WTC11 (cell line): Measurements from ENCODE around the gene SLC9A7. TPM values are rescaled to one million over a fixed set of nuclear protein-coding genes. Genes with fewer than 3 reads are reported as not detected.

ENCODE experiments used
- ATAC-seq: fragments of 200-7000 bp; cut with Tn5 transposase; 2 replicates; pipeline ENCODE4 v1.10.0; 2021; ENCODE audit warnings: mild to moderate bottlenecking, moderate library complexity
- CTCF ChIA-PET: fragments of 300-600 bp; sonication (Branson Sonifier 250); formaldehyde crosslinking; loops from one replicate; lab custom pipeline; 2021; ENCODE audit warnings: antibody characterized with exemption; lab: Charles Lee
- POLR2A ChIA-PET: fragments of 350-600 bp; sonication (Branson Sonifier 250); formaldehyde crosslinking; loops from one replicate; lab custom pipeline; 2021; ENCODE audit warnings: antibody characterized with exemption; lab: Charles Lee
- DNase-seq: peaks from one replicate; pipeline ENCODE4 v3.0.0; 2021; ENCODE audit warnings: low spot score
- H3K27ac Mint-ChIP-seq: 2 replicates; pipeline ENCODE4 v1.8.0; 2021; ENCODE audit warnings: mixed read lengths
- H3K27me3 Mint-ChIP-seq: 2 replicates; pipeline ENCODE4 v1.8.0; 2021; ENCODE audit warnings: low read depth, mild to moderate bottlenecking, moderate library complexity, mixed read lengths
- H3K36me3 Mint-ChIP-seq: 2 replicates; pipeline ENCODE4 v1.8.0; 2021; ENCODE audit warnings: mixed read lengths
- H3K4me1 Mint-ChIP-seq: 2 replicates; pipeline ENCODE4 v1.8.0; 2022; ENCODE audit warnings: mixed read lengths
- H3K4me3 Mint-ChIP-seq: 2 replicates; pipeline ENCODE4 v1.8.0; 2021; ENCODE audit warnings: mild to moderate bottlenecking, moderate library complexity, mixed read lengths
- H3K9me3 Mint-ChIP-seq: 2 replicates; pipeline ENCODE4 v1.8.0; 2021; ENCODE audit warnings: mixed read lengths
- AFF4 ChIP-seq: sonication (generic); formaldehyde crosslinking; IDR thresholded peaks from 2 replicates; pipeline ENCODE4 v1.8.1; 2023; ENCODE audit warnings: mild to moderate bottlenecking, missing genetic modification reagents, borderline replicate concordance
- ATF6 ChIP-seq: sonication (generic); formaldehyde crosslinking; IDR thresholded peaks from 2 replicates; pipeline ENCODE4 v1.8.1; 2023; ENCODE audit warnings: mild to moderate bottlenecking, missing genetic modification reagents
- CREB1 ChIP-seq: sonication (generic); formaldehyde crosslinking; IDR thresholded peaks from 2 replicates; pipeline ENCODE4 v1.8.0; 2023; ENCODE audit warnings: mild to moderate bottlenecking, missing genetic modification reagents
- EMX1 ChIP-seq: fragments of 250-450 bp; sonication (Bioruptor Pico); IDR thresholded peaks from 2 replicates; pipeline ENCODE4 v1.8.0; 2021; ENCODE audit warnings: mild to moderate bottlenecking
- ETV6 ChIP-seq: sonication (generic); formaldehyde crosslinking; IDR thresholded peaks from 2 replicates; pipeline ENCODE4 v1.8.1; 2022; ENCODE audit warnings: mild to moderate bottlenecking, missing genetic modification reagents
- FOXK1 ChIP-seq: sonication (generic); formaldehyde crosslinking; IDR thresholded peaks from 2 replicates; pipeline ENCODE4 v1.8.0; 2022; ENCODE audit warnings: mild to moderate bottlenecking, moderate library complexity, missing genetic modification reagents
- GRHL2 ChIP-seq: fragments of 250-450 bp; sonication (Bioruptor Pico); IDR thresholded peaks from 2 replicates; pipeline ENCODE4 v1.8.0; 2022; ENCODE audit warnings: mild to moderate bottlenecking, moderate library complexity; ENCODE audit not compliant: insufficient replicate concordance, severe bottlenecking
- HMGA2 ChIP-seq: fragments of 250-450 bp; sonication (Bioruptor Pico); IDR thresholded peaks from 2 replicates; pipeline ENCODE4 v1.4.0; 2021; ENCODE audit warnings: mild to moderate bottlenecking, moderate library complexity
- JAZF1 ChIP-seq: fragments of 250-450 bp; sonication (Bioruptor Pico); IDR thresholded peaks from 2 replicates; pipeline ENCODE4 v1.9.0; 2021; ENCODE audit warnings: moderate library complexity, mild to moderate bottlenecking, inconsistent platforms
- PREB ChIP-seq: sonication (generic); formaldehyde crosslinking; IDR thresholded peaks from 2 replicates; pipeline ENCODE4 v1.8.1; 2022; ENCODE audit warnings: mild to moderate bottlenecking, missing genetic modification reagents, moderate library complexity, borderline replicate concordance
- RORB ChIP-seq: fragments of 250-450 bp; sonication (Bioruptor Pico); IDR thresholded peaks from 2 replicates; pipeline ENCODE4 v1.9.0; 2021; ENCODE audit warnings: mild to moderate bottlenecking
- ZNF263 ChIP-seq: sonication (generic); formaldehyde crosslinking; IDR thresholded peaks from 2 replicates; pipeline ENCODE4 v1.8.1; 2022; ENCODE audit warnings: low read depth, mild to moderate bottlenecking, moderate library complexity, missing genetic modification reagents
- ZNF512 ChIP-seq: sonication (generic); formaldehyde crosslinking; IDR thresholded peaks from 2 replicates; pipeline ENCODE4 v1.8.1; 2022; ENCODE audit warnings: missing genetic modification reagents, borderline replicate concordance
- ZNF671 ChIP-seq: fragments of 250-450 bp; sonication (Bioruptor Pico); IDR thresholded peaks from 2 replicates; pipeline ENCODE4 v1.8.0; 2021; ENCODE audit warnings: mild to moderate bottlenecking
- total RNA-seq: library from RNA; stranded (reverse); gene quantifications from 3 replicates; pipeline ENCODE4 v1.2.3, GENCODE V29; 2021
- TF ChIP-seq, protein P1 (sequence below): sonication (generic); formaldehyde crosslinking; IDR thresholded peaks from 2 replicates; pipeline ENCODE4 v1.8.0; 2023; ENCODE audit warnings: missing genetic modification reagents
- TF ChIP-seq, protein P2 (sequence below): sonication (generic); formaldehyde crosslinking; IDR thresholded peaks from 2 replicates; pipeline ENCODE4 v1.8.0; 2022; ENCODE audit warnings: mild to moderate bottlenecking, missing genetic modification reagents

Gene SLC9A7
- total RNA-seq, 1 experiment from 2014 or later = 18.0 TPM

- TF ChIP-seq ZNF512 (CRISPR knock-in tag) (no peak), AFF4 (CRISPR knock-in tag) (no peak), ZNF671 (no peak)
Observed at GRCh38 chrX:46744009-46744408, 14.9 kb downstream of the SLC9A7 start (continued).

DNA sequence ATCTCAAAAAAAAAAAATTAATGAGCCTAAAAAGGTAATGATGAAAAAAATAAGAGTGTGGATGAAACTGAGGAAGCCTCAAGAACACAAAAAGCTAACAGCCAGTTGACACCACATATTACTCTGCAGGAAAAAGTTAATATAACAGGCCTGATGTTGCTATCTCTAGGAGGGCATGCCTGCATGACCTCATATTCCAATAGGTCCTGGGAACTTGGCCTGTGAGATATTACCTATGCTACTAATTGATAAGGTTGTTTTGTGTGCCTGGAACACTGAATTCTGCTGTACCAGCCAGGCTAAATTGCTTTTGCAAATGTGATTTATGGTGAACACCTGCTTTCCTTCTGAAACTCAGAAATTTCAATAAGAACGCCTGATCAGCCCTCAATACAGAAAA, 15.9 kb downstream of the SLC9A7 start:
- DNase-seq (no peak), ATAC-seq (no peak)
- Mint-ChIP-seq H3K4me1 (peaks cover 6% of the 10 kb centered on the region), H3K4me3 (no peak overlapping the region), H3K27me3 (no peaks in the 10 kb centered on the region), H3K36me3 (peaks cover 26% of the 10 kb centered on the region), H3K27ac (no peak overlapping the region)
- ChIA-PET CTCF (no interaction called here), POLR2A (no interaction called here)
- no peak for TF ChIP-seq EMX1 (CRISPR knock-in tag)
- TF ChIP-seq CREB1 (CRISPR knock-in tag) = no peak
- TF ChIP-seq, all 79 proteins: peak for 0
- H3K9me3 Mint-ChIP-seq = peaks cover 46% of the 10 kb centered on the region

GRCh38 chrX:46739736-46740135, 19.2 kb downstream of the SLC9A7 start:
- Mint-ChIP-seq H3K27me3 (no peaks in the 10 kb centered on the region), H3K27ac (no peak overlapping the region), H3K4me1 (peaks cover 6% of the 10 kb centered on the region), H3K9me3 (peaks cover 60% of the 10 kb centered on the region), H3K36me3 (peaks cover 54% of the 10 kb centered on the region), H3K4me3 (no peak overlapping the region)
- POLR2A ChIA-PET = no interaction called here
- DNase-seq = no peak
- no peak for ATAC-seq
- no peak for TF ChIP-seq PREB
- TF ChIP-seq FOXK1 (CRISPR knock-in tag) = no peak
- CTCF ChIA-PET = no interaction called here

DNA sequence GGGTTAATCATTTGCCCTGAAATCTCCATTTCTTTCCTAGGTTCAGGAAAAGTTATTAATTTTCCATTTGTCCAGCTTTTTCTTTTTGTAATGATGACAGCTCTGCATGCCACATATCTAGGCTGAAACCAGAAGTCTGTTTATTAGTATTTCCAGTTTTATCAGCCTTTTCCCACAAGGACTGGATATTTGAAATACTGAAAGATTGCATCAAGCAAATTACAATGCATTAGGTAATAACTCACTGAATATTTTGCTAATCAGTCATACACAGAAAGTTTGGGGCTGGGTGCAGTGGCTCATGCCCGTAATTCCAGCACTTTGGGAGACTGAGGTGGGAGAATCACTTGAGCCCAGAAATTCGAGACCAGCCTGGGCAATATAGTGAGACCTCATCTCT, 21.5 kb downstream of the SLC9A7 start:
- no peak overlapping the region for H3K27ac Mint-ChIP-seq
- no peaks in the 10 kb centered on the region for H3K4me1 Mint-ChIP-seq
- ATAC-seq = no peak
- TF ChIP-seq ETV6 (no peak), GRHL2 (CRISPR knock-in tag) (no peak), CREB1 (CRISPR knock-in tag) (no peak), RORB (CRISPR knock-in tag) (no peak)
- TF ChIP-seq, protein P1, sequence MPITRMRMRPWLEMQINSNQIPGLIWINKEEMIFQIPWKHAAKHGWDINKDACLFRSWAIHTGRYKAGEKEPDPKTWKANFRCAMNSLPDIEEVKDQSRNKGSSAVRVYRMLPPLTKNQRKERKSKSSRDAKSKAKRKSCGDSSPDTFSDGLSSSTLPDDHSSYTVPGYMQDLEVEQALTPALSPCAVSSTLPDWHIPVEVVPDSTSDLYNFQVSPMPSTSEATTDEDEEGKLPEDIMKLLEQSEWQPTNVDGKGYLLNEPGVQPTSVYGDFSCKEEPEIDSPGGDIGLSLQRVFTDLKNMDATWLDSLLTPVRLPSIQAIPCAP (CRISPR knock-in tag) = no peak
- H3K27me3 Mint-ChIP-seq = no peaks in the 10 kb centered on the region
- POLR2A ChIA-PET = no interaction called here
- no peak overlapping the region for H3K4me3 Mint-ChIP-seq
- peaks cover 53% of the 10 kb centered on the region for H3K9me3 Mint-ChIP-seq
- DNase-seq = no peak
- CTCF ChIA-PET = no interaction called here
- H3K36me3 Mint-ChIP-seq = peaks cover 54% of the 10 kb centered on the region

GRCh38 chrX:46737041-46737440, 21.9 kb downstream of the SLC9A7 start:
- no peaks in the 10 kb centered on the region for H3K27me3 Mint-ChIP-seq

More at GRCh38 chrX:46737041-46737440, 21.9 kb downstream of the SLC9A7 start:
- TF ChIP-seq ZNF263 (CRISPR knock-in tag) (no peak), HMGA2 (CRISPR knock-in tag) (no peak), JAZF1 (CRISPR knock-in tag) (no peak), ATF6 (CRISPR knock-in tag) (no peak), RORB (CRISPR knock-in tag) (no peak)
- TF ChIP-seq, protein P2, sequence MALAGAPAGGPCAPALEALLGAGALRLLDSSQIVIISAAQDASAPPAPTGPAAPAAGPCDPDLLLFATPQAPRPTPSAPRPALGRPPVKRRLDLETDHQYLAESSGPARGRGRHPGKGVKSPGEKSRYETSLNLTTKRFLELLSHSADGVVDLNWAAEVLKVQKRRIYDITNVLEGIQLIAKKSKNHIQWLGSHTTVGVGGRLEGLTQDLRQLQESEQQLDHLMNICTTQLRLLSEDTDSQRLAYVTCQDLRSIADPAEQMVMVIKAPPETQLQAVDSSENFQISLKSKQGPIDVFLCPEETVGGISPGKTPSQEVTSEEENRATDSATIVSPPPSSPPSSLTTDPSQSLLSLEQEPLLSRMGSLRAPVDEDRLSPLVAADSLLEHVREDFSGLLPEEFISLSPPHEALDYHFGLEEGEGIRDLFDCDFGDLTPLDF (CRISPR knock-in tag) = no peak
- Mint-ChIP-seq H3K36me3 (peaks cover 52% of the 10 kb centered on the region), H3K27ac (no peak overlapping the region), H3K9me3 (peaks cover 49% of the 10 kb centered on the region), H3K4me3 (no peak overlapping the region), H3K4me1 (0 out of 2 replicates have a peak, but pooled peaks cover under 1% of the 10 kb centered on the region)
- ATAC-seq = no peak
- no peak for DNase-seq
- CTCF ChIA-PET = no interaction called here
- POLR2A ChIA-PET = no interaction called here
